Fibroblast of villous mesenchyme (primary cell): ENCODE results near the gene ADAMTS7. TPM values are rescaled to one million over a fixed set of nuclear protein-coding genes. Genes with fewer than 3 reads are reported as not detected.
"Not testable (repeated sequence)": the region's sequence is repeated elsewhere in the genome, so short reads cannot be mapped to it uniquely, and the experiment has no call there.

Source experiments
- DNase-seq: peaks from one replicate; pipeline ENCODE4 v3.0.0-alpha.2; 2010; ENCODE audit warnings: low read depth
- H3K4me3 ChIP-seq: 2 replicates; pipeline ENCODE4 v1.5.1; 2011; ENCODE audit warnings: low read depth, mild to moderate bottlenecking, low read length
- total RNA-seq: library from RNA; depleted of rRNA; stranded (reverse); fragments of >200 nt; gene quantifications from 2 replicates; pipeline ENCODE4 v1.2.3, GENCODE V29; 2012
- TF ChIP-seq, protein P1 (sequence below): IDR thresholded peaks from 2 replicates; pipeline ENCODE4 v1.5.1; 2012; ENCODE audit warnings: low read depth, mild to moderate bottlenecking, low read length; ENCODE audit not compliant: insufficient read depth

The ADAMTS7 gene
- total RNA-seq, 1 donor: 16.4 TPM

DNA sequence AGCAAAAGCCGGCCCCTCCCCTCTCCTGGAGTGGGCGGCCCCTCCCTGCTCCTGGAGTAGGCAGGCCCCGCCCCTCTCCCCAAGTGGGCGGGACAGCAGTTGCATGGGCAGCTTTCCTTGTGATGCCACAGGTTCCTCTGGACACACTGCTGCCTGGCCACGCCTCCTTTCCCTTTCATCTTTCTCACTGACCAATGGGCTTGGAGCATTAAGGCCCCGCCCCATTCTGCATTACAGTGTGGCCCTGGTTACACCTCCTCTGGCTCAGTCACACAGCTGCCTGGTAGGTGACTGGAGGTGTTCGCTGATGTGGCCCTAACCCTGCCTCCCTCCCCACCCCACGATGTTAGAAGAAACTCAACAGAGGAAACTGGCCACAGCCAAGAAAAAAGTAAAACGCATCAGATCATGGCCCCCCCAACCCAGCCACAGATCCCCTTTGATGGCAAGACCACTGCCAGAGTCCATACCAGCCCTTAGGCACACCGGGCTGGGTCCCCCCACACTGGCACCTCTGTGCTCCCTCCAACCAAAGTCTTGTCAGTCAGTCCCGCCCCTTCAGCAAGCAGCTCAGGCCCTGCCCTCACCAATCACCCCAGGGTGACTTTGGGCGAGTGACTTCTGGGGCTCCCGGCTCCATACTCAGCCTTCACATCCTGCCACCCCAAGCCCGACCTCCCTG, 84.3 kb downstream of the ADAMTS7 start:
- no peak for DNase-seq
- no peak overlapping the region for H3K4me3 ChIP-seq
- TF ChIP-seq, protein P1, sequence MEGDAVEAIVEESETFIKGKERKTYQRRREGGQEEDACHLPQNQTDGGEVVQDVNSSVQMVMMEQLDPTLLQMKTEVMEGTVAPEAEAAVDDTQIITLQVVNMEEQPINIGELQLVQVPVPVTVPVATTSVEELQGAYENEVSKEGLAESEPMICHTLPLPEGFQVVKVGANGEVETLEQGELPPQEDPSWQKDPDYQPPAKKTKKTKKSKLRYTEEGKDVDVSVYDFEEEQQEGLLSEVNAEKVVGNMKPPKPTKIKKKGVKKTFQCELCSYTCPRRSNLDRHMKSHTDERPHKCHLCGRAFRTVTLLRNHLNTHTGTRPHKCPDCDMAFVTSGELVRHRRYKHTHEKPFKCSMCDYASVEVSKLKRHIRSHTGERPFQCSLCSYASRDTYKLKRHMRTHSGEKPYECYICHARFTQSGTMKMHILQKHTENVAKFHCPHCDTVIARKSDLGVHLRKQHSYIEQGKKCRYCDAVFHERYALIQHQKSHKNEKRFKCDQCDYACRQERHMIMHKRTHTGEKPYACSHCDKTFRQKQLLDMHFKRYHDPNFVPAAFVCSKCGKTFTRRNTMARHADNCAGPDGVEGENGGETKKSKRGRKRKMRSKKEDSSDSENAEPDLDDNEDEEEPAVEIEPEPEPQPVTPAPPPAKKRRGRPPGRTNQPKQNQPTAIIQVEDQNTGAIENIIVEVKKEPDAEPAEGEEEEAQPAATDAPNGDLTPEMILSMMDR: no peak

GRCh38 chr15:78719819-78720450, 91.3 kb downstream of the ADAMTS7 start:
- not testable (repeated sequence) for DNase-seq, H3K4me3 ChIP-seq

- TF ChIP-seq, protein P1: no peak
- no peak overlapping the region for H3K4me3 ChIP-seq
- DNase-seq: no peak
Measured at GRCh38 chr15:78718837-78719236, 92.4 kb downstream of the ADAMTS7 start.

- no peak for DNase-seq
- H3K4me3 ChIP-seq: no peak overlapping the region
- TF ChIP-seq, protein P1: no peak
Measured at GRCh38 chr15:78717956-78718656, 93.2 kb downstream of the ADAMTS7 start.

DNA sequence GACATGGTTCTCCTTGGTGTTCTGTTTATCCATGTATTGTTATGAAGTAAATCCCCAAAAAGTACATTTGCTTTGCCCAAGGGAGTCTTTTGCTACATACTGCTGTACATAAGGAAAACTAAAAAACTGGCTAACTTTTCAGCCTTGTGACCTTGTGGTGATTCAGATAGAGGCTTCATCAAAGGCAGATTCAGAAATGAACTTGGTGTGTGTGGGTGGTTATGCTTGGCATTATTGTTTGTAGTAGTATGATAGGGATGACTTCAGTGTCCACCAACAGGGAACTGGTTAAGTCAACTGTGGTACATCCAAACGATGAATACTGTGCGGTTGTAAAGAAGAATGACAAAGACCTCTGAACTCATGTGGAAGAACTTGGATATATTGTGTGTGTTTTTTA, 94.6 kb downstream of the ADAMTS7 start:
- DNase-seq: no peak
- no peak overlapping the region for H3K4me3 ChIP-seq
- TF ChIP-seq, protein P1: no peak

DNA sequence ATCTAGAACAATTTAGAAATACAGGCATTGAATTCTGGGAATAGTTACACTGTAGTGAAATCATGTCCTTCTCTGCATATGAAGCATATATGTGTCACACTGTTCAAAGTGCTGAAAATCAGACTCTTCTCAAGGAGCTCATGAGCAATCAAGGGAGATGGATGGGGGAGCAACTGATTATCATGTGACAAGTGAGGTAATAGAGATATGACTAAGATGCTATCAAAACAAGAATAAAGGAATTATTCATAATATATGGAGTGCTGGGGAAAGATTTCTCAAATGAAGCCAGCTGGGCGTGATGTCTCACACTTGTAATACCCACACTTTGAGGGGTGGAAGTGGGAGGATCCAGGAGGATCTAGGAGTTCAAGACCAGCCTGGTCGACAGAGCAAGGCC, 95.3 kb downstream of the ADAMTS7 start:
- TF ChIP-seq, protein P1: no peak
- DNase-seq: no peak

DNA sequence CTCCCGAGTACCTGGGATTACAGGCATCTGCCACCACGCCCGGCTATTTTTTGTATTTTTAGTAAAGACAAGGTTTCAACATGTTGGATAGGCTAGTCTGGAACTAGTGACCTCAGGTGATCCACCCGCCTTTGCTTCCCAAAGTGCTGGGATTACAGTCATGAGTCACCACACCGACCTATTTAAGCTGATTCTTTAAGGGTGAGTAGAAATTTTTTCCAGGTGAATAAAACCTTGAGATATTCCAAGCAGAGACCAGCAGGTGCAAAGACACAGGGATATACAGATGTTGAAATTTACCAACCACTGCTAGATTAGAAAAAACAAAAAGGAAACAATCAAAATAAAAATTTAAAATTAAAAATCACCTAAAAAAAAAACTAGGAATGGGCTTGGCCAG, 95.8 kb downstream of the ADAMTS7 start:
- TF ChIP-seq, protein P1: no peak
- no peak for DNase-seq
- H3K4me3 ChIP-seq: no peak overlapping the region

More for the DNA sequence above, 95.3 kb downstream of the ADAMTS7 start:
- H3K4me3 ChIP-seq: no peak overlapping the region
